ENCODE results near the gene CXorf58.

GRCh38 chrX:23952391-23952790, 44.6 kb downstream of the CXorf58 start:
- no peak for TF ChIP-seq ZNF232 (CRISPR knock-in tag; IDR thresholded peaks at IDR 0.05)
- no peak for TF ChIP-seq GTF2F1 (IDR thresholded peaks at IDR 0.05; ENCODE audit: low read depth, low read length)
- no peak for TF ChIP-seq ZBTB2 (IDR thresholded peaks at IDR 0.05)
- TF ChIP-seq CREB1 (IDR thresholded peaks at IDR 0.05), result no peak
- TF ChIP-seq CREB1 (CRISPR knock-in tag; IDR thresholded peaks at IDR 0.05), result no peak
- no peak for TF ChIP-seq ZBTB33 (CRISPR knock-in tag; IDR thresholded peaks at IDR 0.05)
- TF ChIP-seq ZNF780A (CRISPR knock-in tag; IDR thresholded peaks at IDR 0.05), result no peak
- no peak for TF ChIP-seq POLR2AphosphoS2 (IDR thresholded peaks at IDR 0.05; ENCODE audit: low read length)
- TF ChIP-seq CTCF (IDR thresholded peaks at IDR 0.05 in 2 of 3, conservative IDR thresholded peaks at IDR 0.05 in 1 of 3; ENCODE audit: insufficient read depth in 2 of 3, low read depth in 1 of 3, low read length in 3 of 3), result no peak
- no peak for TF ChIP-seq MED1 (CRISPR knock-in tag; IDR thresholded peaks at IDR 0.05; ENCODE audit: borderline replicate concordance)
- no peak for TF ChIP-seq SMC3 (conservative IDR thresholded peaks at IDR 0.05; ENCODE audit: insufficient read depth, low read depth, low read length)
- no peak for TF ChIP-seq SIX5 (IDR thresholded peaks at IDR 0.05; ENCODE audit: borderline replicate concordance in 1 of 2, insufficient read depth in 1 of 2, low read depth in 1 of 2, low read length in 2 of 2)
